HepG2 (cell line): ENCODE measurements around the gene NDUFB5. TPM values are rescaled to one million over a fixed set of nuclear protein-coding genes. Genes with fewer than 3 reads are reported as not detected.
A peak's percentile ranks its signal among the peaks of the same experiment; 100 is the strongest.

ENCODE experiments used
- ATAC-seq: fragments of 200-7000 bp; cut with Tn5 transposase; 3 replicates; pipeline ENCODE4 v1.9.1; 2020; ENCODE audit warnings: mild to moderate bottlenecking, moderate library complexity
- BruUV-seq: library from RNA; stranded (reverse); fragments of 400-500 nt; replicated peaks from 2 replicates; lab custom pipeline; 2021; lab: Mats Ljungman, UMichigan
- CTCF ChIA-PET: fragments of 300-600 bp; formaldehyde crosslinking; extraction: SDS; loops from one replicate; lab custom pipeline; 2021; ENCODE audit warnings: low total read pairs, inconsistent platforms, low intra/inter-chr PET ratio; lab: Yijun Ruan, JAX
- POLR2A ChIA-PET: fragments of 350-600 bp; sonication (Branson Sonifier 250); formaldehyde crosslinking; loops from one replicate; lab custom pipeline; 2020; ENCODE audit warnings: antibody characterized with exemption, inconsistent platforms; lab: Yijun Ruan, JAX
- DNase-seq: peaks from one replicate; pipeline ENCODE4 v3.0.0-alpha.2; 2015; ENCODE audit warnings: low spot score
- FAIRE-seq: peaks from 3 replicates; lab custom pipeline; 2011; peaks lifted over from hg19 to GRCh38; lab: Jason Lieb, UNC
- H2AFZ ChIP-seq: one replicate; pipeline ENCODE4 v1.6.1; 2011; ENCODE audit warnings: low read length, inconsistent platforms
- H3K27ac ChIP-seq: fragments of 300-600 bp; 3 replicates; pipeline ENCODE4 v1.8.0; 2011; ENCODE audit warnings: mixed run types, mild to moderate bottlenecking, mixed read lengths, low read length, inconsistent platforms; ENCODE audit not compliant: insufficient read depth; ENCODE audit errors: extremely low read length
- H3K27me3 ChIP-seq, 2 experiments: fragments of 200-600 bp in 1 of 2; 2 replicates in 1 of 2; 3 replicates in 1 of 2; pipeline versions ENCODE4 v1.6.0 to v1.8.0; 2011; ENCODE audit warnings: low read length in 2 of 2, mild to moderate bottlenecking in 2 of 2, moderate library complexity in 2 of 2, inconsistent platforms in 1 of 2; ENCODE audit not compliant: insufficient read depth in 2 of 2, control insufficient read depth in 1 of 2
- H3K36me3 ChIP-seq, 2 experiments: fragments of 200-600 bp in 1 of 2; replicated peaks in 1 of 2; 2 replicates in 1 of 2; 3 replicates in 1 of 2; pipeline versions ENCODE4 v1.5.1 to v1.8.0; 2011; ENCODE audit warnings: low read length in 2 of 2, inconsistent platforms in 1 of 2; ENCODE audit not compliant: insufficient read depth in 2 of 2, control insufficient read depth in 1 of 2
- H3K4me1 ChIP-seq: 2 replicates; pipeline ENCODE4 v1.5.1; 2012; ENCODE audit warnings: low read length, inconsistent platforms; ENCODE audit not compliant: insufficient read depth
- H3K4me2 ChIP-seq: 2 replicates; pipeline ENCODE4 v1.6.0; 2011; ENCODE audit warnings: low read depth, low read length, inconsistent platforms
- H3K4me3 ChIP-seq, 3 experiments: fragments of 200-600 bp in 1 of 3; sonication (generic), shearing (Covaris generic) in 1 of 3; replicated peaks in 1 of 3; 2 replicates each; pipeline ENCODE4 v1.5.1; 2011 to 2016; ENCODE audit warnings: low read length in 3 of 3, inconsistent platforms in 2 of 3, low read depth in 2 of 3, mild to moderate bottlenecking in 2 of 3, control low read depth in 1 of 3, mixed read lengths in 1 of 3; ENCODE audit not compliant: insufficient read depth in 1 of 3
- H3K79me2 ChIP-seq: one replicate; pipeline ENCODE4 v1.6.1; 2011; ENCODE audit warnings: low read length, inconsistent platforms; ENCODE audit not compliant: insufficient read depth
- H3K9ac ChIP-seq: 2 replicates; pipeline ENCODE4 v1.6.0; 2011; ENCODE audit warnings: mild to moderate bottlenecking, low read depth, low read length, inconsistent platforms; ENCODE audit not compliant: insufficient read depth
- H3K9me3 ChIP-seq: 2 replicates; pipeline ENCODE4 v1.5.1; 2012; ENCODE audit warnings: mild to moderate bottlenecking, low read length
- H4K20me1 ChIP-seq: 2 replicates; pipeline ENCODE4 v1.6.0; 2011; ENCODE audit warnings: inconsistent platforms, mild to moderate bottlenecking, low read length, moderate library complexity; ENCODE audit not compliant: insufficient read depth
- BRCA1 ChIP-seq: sonication (generic); formaldehyde crosslinking; IDR thresholded peaks from 2 replicates; pipeline ENCODE4 v1.4.0; 2020; ENCODE audit warnings: missing genetic modification reagents
- KLF16 ChIP-seq, 2 experiments: sonication (generic) in 1 of 2; formaldehyde crosslinking in 1 of 2; IDR thresholded peaks; 2 replicates each; pipeline versions ENCODE4 v1.6.1 to v1.8.0; 2016 to 2023; ENCODE audit warnings: missing genetic modification reagents in 2 of 2, missing compliant biosample characterization in 1 of 2
- NFYB ChIP-seq: sonication (generic); formaldehyde crosslinking; IDR thresholded peaks from 2 replicates; pipeline ENCODE4 v1.4.0; 2020; ENCODE audit warnings: missing genetic modification reagents
- SATB2 ChIP-seq: sonication (generic); formaldehyde crosslinking; IDR thresholded peaks from 2 replicates; pipeline ENCODE4 v1.5.0; 2020; ENCODE audit warnings: missing genetic modification reagents
- SOX5 ChIP-seq: IDR thresholded peaks from 2 replicates; pipeline ENCODE4 v1.6.1; 2016; ENCODE audit warnings: borderline replicate concordance
- ZBTB26 ChIP-seq: IDR thresholded peaks from 2 replicates; pipeline ENCODE4 v1.6.1; 2016; ENCODE audit warnings: missing compliant biosample characterization, missing genetic modification reagents, borderline replicate concordance
- ZBTB3 ChIP-seq: sonication (generic); formaldehyde crosslinking; IDR thresholded peaks from 2 replicates; pipeline ENCODE4 v1.4.0; 2020; ENCODE audit warnings: low read depth, mild to moderate bottlenecking, moderate library complexity, missing genetic modification reagents, borderline replicate concordance
- ZBTB38 ChIP-seq: sonication (generic); formaldehyde crosslinking; IDR thresholded peaks from 2 replicates; pipeline ENCODE4 v1.5.1; 2020; ENCODE audit warnings: mild to moderate bottlenecking, missing genetic modification reagents
- ZFP36L2 ChIP-seq: sonication (generic); formaldehyde crosslinking; IDR thresholded peaks from 2 replicates; pipeline ENCODE4 v1.4.0; 2020; ENCODE audit warnings: missing genetic modification reagents
- ZFYVE20 ChIP-seq: sonication (generic); formaldehyde crosslinking; IDR thresholded peaks from 2 replicates; pipeline ENCODE4 v1.8.0; 2023; ENCODE audit warnings: low read depth, mild to moderate bottlenecking, moderate library complexity, missing genetic modification reagents, borderline replicate concordance
- ZNF121 ChIP-seq: sonication (generic); formaldehyde crosslinking; IDR thresholded peaks from 2 replicates; pipeline ENCODE4 v1.5.0; 2020; ENCODE audit warnings: mild to moderate bottlenecking, missing genetic modification reagents
- WGBS: methylation state at CpG from one replicate; pipeline ENCODE4 v1.1.6; 2017; ENCODE audit warnings: low lambda C conversion rate; 5-methylcytosine and 5-hydroxymethylcytosine counted together
- in situ Hi-C: cut with HindIII; loops from 2 replicates; pipeline ENCODE4 v1.10.0; 2017; ENCODE audit warnings: low pct_unique_long_range_greater_than_20kb; ENCODE audit not compliant: extremely low pct_ligation_motif_present
- intact Hi-C: fragments of 100-400 bp; cut with micrococcal nuclease; formaldehyde crosslinking; loops from one replicate; pipeline ENCODE4 v1.10.0; 2022; ENCODE audit not compliant: unreplicated experiment
- polyA plus RNA-seq, 8 experiments: library from polyadenylated mRNA; depleted of rRNA in 3 of 8; stranded (reverse) in 7 of 8; unstranded in 1 of 8; fragments of >200 nt; fragmentation: Illumina TruSeq in 4 of 8; extraction: Trizol in 4 of 8; gene quantifications; 2 replicates each; pipeline versions ENCODE4 v1.2.1 to v1.2.3, GENCODE V29; 2011 to 2016; ENCODE audit warnings: low read depth in 4 of 8, missing spikeins in 1 of 8, mixed read lengths in 1 of 8; ENCODE audit not compliant: insufficient read depth in 1 of 8
- total RNA-seq, 5 experiments: library from RNA; depleted of rRNA; stranded (reverse); fragments of >200 nt; fragmentation: Illumina TruSeq; extraction: Trizol; gene quantifications; 2 replicates each; pipeline ENCODE4 v1.2.3, GENCODE V29; 2016; ENCODE audit warnings: low read depth in 1 of 5
- TF ChIP-seq, protein P1 (sequence below): IDR thresholded peaks from 2 replicates; pipeline ENCODE4 v1.6.1; 2016; ENCODE audit warnings: low read depth, control low read depth
- TF ChIP-seq, protein P2 (sequence below): sonication (generic); formaldehyde crosslinking; IDR thresholded peaks from 2 replicates; pipeline ENCODE4 v1.4.0; 2020; ENCODE audit warnings: missing genetic modification reagents

The NDUFB5 gene
- total and polyA plus RNA-seq, 2 of the 13 experiments (the other 11 are each of a cell fraction or from before 2014, with no cell fraction given): 43.3 to 120 TPM

DNA sequence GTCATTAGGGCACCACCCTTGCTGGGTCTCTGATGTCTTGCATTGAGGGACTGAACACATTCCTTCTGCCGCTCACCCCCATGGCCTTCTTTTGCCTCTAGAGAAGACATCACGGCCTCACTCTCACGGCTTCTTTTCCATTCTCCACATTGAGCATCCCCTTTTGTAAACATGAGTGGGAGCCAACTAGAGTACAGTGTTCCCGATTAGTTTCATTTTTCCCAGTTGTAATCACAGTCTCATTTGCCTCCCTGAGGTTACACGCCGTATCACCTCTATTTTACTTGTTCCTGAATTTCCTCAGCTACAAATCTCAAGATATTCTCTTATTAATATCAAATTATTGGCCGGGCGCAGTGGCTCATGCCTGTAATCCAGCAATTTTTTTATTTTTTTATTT, 65.7 kb downstream of the NDUFB5 start (continued):
- TF ChIP-seq ZBTB3: no peak

GRCh38 chr3:179671309-179671708, 66.7 kb downstream of the NDUFB5 start:
- TF ChIP-seq SOX5 (CRISPR knock-in tag) (no peak), ZFP36L2 (CRISPR knock-in tag) (no peak), SATB2 (CRISPR knock-in tag) (no peak), ZFYVE20 (CRISPR knock-in tag) (no peak)
- TF ChIP-seq, all 625 proteins: peak for 0
- FAIRE-seq (no peak), ATAC-seq (no peak), DNase-seq (no peak)
- H3K27ac ChIP-seq: peak overlapping the region; percentile 38
- no peaks in the 10 kb centered on the region; the same call in 1 of the 2 replicates for H4K20me1 ChIP-seq
- peaks cover 48% of the 10 kb centered on the region for H3K4me1 ChIP-seq
- in situ Hi-C loops: no loop called here
- H3K79me2 ChIP-seq: peaks cover 88% of the 10 kb centered on the region
- no peaks in the 10 kb centered on the region; a peak in 2 of 5 replicates for H3K36me3 ChIP-seq
- H3K9me3 ChIP-seq: no peaks in the 10 kb centered on the region
- H3K9ac ChIP-seq: no peak overlapping the region
- CTCF ChIA-PET: no interaction called here
- POLR2A ChIA-PET: no interaction called here
- H3K4me2 ChIP-seq: no peak overlapping the region
- WGBS: 100% methylated on average over 1 of the region's 1 CpG
- no peak overlapping the region for H2AFZ ChIP-seq
- H3K27me3 ChIP-seq: no peaks in the 10 kb centered on the region
- BruUV-seq: no TSS peak
- intact Hi-C loops: no loop called here
- no peak overlapping the region for H3K4me3 ChIP-seq

GRCh38 chr3:179671747-179672242, 67.2 kb downstream of the NDUFB5 start:
- FAIRE-seq: no peak
- no peaks in the 10 kb centered on the region for H3K9me3 ChIP-seq
- H3K4me1 ChIP-seq: peaks cover 44% of the 10 kb centered on the region
- 87% methylated on average over 15 of the region's 15 CpGs for WGBS
- peaks cover 87% of the 10 kb centered on the region for H3K79me2 ChIP-seq
- no peaks in the 10 kb centered on the region; a peak in 2 of 5 replicates for H3K36me3 ChIP-seq
- H3K4me2 ChIP-seq: no peak overlapping the region
- no peaks in the 10 kb centered on the region; the same call in 1 of the 2 replicates for H4K20me1 ChIP-seq
- TF ChIP-seq, protein P1, sequence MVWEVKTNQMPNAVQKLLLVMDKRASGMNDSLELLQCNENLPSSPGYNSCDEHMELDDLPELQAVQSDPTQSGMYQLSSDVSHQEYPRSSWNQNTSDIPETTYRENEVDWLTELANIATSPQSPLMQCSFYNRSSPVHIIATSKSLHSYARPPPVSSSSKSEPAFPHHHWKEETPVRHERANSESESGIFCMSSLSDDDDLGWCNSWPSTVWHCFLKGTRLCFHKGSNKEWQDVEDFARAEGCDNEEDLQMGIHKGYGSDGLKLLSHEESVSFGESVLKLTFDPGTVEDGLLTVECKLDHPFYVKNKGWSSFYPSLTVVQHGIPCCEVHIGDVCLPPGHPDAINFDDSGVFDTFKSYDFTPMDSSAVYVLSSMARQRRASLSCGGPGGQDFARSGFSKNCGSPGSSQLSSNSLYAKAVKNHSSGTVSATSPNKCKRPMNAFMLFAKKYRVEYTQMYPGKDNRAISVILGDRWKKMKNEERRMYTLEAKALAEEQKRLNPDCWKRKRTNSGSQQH (CRISPR knock-in tag): no peak
- no peak for TF ChIP-seq NFYB (CRISPR knock-in tag)
- no peak for TF ChIP-seq ZBTB26 (CRISPR knock-in tag)
- TF ChIP-seq ZNF121: no peak
- 0 out of 2 replicates have a peak, but pooled peaks have one; percentile 35 for TF ChIP-seq ZBTB38
- TF ChIP-seq, protein P2, sequence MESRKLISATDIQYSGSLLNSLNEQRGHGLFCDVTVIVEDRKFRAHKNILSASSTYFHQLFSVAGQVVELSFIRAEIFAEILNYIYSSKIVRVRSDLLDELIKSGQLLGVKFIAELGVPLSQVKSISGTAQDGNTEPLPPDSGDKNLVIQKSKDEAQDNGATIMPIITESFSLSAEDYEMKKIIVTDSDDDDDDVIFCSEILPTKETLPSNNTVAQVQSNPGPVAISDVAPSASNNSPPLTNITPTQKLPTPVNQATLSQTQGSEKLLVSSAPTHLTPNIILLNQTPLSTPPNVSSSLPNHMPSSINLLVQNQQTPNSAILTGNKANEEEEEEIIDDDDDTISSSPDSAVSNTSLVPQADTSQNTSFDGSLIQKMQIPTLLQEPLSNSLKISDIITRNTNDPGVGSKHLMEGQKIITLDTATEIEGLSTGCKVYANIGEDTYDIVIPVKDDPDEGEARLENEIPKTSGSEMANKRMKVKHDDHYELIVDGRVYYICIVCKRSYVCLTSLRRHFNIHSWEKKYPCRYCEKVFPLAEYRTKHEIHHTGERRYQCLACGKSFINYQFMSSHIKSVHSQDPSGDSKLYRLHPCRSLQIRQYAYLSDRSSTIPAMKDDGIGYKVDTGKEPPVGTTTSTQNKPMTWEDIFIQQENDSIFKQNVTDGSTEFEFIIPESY: peak; percentile 68
- TF ChIP-seq BRCA1 (CRISPR knock-in tag): no peak
- TF ChIP-seq KLF16 (CRISPR knock-in tag; IDR thresholded peaks at IDR 0.05): no peak
- TF ChIP-seq, all 625 proteins: peak for 2
- ChIA-PET POLR2A (no interaction called here), CTCF (no interaction called here)
- no peak overlapping the region for H3K4me3 ChIP-seq
- H3K9ac ChIP-seq: no peak overlapping the region; the same call in 1 of the 2 replicates
- H2AFZ ChIP-seq: no peak overlapping the region
- peak overlapping the region; percentile 38 for H3K27ac ChIP-seq
- no peaks in the 10 kb centered on the region for H3K27me3 ChIP-seq
- BruUV-seq: no TSS peak
- in situ Hi-C loops (no loop called here), intact Hi-C loops (no loop called here)
- peak; percentile 38 for DNase-seq
- ATAC-seq: no peak
